Body of pancreas (tissue), 4 donors: ENCODE measurements around the gene PTPRF. TPM values are rescaled to one million over a fixed set of nuclear protein-coding genes. Genes with fewer than 3 reads are reported as not detected.

Experiments used
- ATAC-seq: fragments of 150-250 bp; one replicate; pipeline ENCODE4 v1.9.1; 2016
- DNase-seq, 4 donors: peaks; one replicate each; pipeline ENCODE4 v3.0.0-alpha.2; 2019
- H3K27ac ChIP-seq, 4 donors: fragments of 200-600 bp; sonication (generic); 1 replicate in 3 of 4; 2 replicates in 1 of 4; pipeline versions ENCODE4 v1.5.1 to v1.6.1; 2016 to 2019; ENCODE audit warnings: mild to moderate bottlenecking in 1 of 4, mixed read lengths in 1 of 4, moderate library complexity in 1 of 4
- H3K27me3 ChIP-seq, 2 donors: fragments of 200-600 bp; sonication (generic); one replicate each; pipeline ENCODE4 v1.6.0; 2016; ENCODE audit warnings: mild to moderate bottlenecking in 1 of 2
- H3K36me3 ChIP-seq, 2 donors: fragments of 200-600 bp; sonication (generic); replicated peaks in 1 of 2; 2 replicates each; pipeline ENCODE4 v1.5.1; 2016; ENCODE audit warnings: low read depth in 2 of 2; ENCODE audit not compliant: insufficient read depth in 1 of 2
- H3K4me1 ChIP-seq: fragments of 200-600 bp; sonication (generic); one replicate; pipeline ENCODE4 v1.6.0; 2016
- H3K4me3 ChIP-seq, 2 donors: fragments of 200-600 bp; sonication (generic); 1 replicate in 1 of 2; 2 replicates in 1 of 2; pipeline ENCODE4 v1.5.1; 2016 to 2019
- H3K9me3 ChIP-seq, 3 donors: fragments of 200-600 bp; sonication (generic); 1 replicate in 2 of 3; 2 replicates in 1 of 3; pipeline ENCODE4 v1.5.1; 2016
- CTCF ChIP-seq, 7 experiments: fragments of 450-650 bp in 4 of 7; fragments of 200-600 bp in 3 of 7; sonication (generic) in 3 of 7; IDR thresholded peaks; one replicate each; pipeline ENCODE4 v1.5.1; 2016 to 2019; ENCODE audit warnings: antibody characterized with exemption in 7 of 7
- POLR2A ChIP-seq, 3 donors: fragments of 450-650 bp; IDR thresholded peaks; one replicate each; pipeline ENCODE4 v1.6.1; 2016; ENCODE audit warnings: antibody characterized with exemption in 3 of 3, mild to moderate bottlenecking in 2 of 3
- WGBS, 2 donors: methylation state at CpG; one replicate each; pipeline ENCODE4 v1.1.5; 2017; 5-methylcytosine and 5-hydroxymethylcytosine counted together
- intact Hi-C: fragments of 100-400 bp; cut with DNase I; formaldehyde crosslinking; loops from one replicate; pipeline ENCODE4 v1.15.1; 2023
- total RNA-seq, 2 donors: library from RNA; depleted of rRNA; stranded (reverse); fragments of >200 nt; gene quantifications; one replicate each; pipeline ENCODE4 v1.1.0, GENCODE V29; 2016

The PTPRF gene
- total RNA-seq, 2 donors from 2014 or later: 81.7 to 89.0 TPM

GRCh38 chr1:43617668-43618067, 87.0 kb downstream of the PTPRF start:
- DNase-seq (no peak), ATAC-seq (no peak)
- 94 to 95% methylated on average over 14 of the region's 14 CpGs for WGBS, 2 donors
- Histone ChIP-seq H3K9me3 (no peaks in the 10 kb centered on the region), H3K27ac (no peak overlapping the region), H3K4me3 (no peak overlapping the region), H3K4me1 (no peaks in the 10 kb centered on the region), H3K27me3 (no peaks in the 10 kb centered on the region), H3K36me3 (peaks cover 12 to 46% of the 10 kb centered on the region in 2 donors)
- intact Hi-C loops: no loop called here
- no peak for TF ChIP-seq POLR2A (IDR thresholded peaks at IDR 0.05)
- no peak for TF ChIP-seq CTCF (IDR thresholded peaks at IDR 0.05)

DNA sequence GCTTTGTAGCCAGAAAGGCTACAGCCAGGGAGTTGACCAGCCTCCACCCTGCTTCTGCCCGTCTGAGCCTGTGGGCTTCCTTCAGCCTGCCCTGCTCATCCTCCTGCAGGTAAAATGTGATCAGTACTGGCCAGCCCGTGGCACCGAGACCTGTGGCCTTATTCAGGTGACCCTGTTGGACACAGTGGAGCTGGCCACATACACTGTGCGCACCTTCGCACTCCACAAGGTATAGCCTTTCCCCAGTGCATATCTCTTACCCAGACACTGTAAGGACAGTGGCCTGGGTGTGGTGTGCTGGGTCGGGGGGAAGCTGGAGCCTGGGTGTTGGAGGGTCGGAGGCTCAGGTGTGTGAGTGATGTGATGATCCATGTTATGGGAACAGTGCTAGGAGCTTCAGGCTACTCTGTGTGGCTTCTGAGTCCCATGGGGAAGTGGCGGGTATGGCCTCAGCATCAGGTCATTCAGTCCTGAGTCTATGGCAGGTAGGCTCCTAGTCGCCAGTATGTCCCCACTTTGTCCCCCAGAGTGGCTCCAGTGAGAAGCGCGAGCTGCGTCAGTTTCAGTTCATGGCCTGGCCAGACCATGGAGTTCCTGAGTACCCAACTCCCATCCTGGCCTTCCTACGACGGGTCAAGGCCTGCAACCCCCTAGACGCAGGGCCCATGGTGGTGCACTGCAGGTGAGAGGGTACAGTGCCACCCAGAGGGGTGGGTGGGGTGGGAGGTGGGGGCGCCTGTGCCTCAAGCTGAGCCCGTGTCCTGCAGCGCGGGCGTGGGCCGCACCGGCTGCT, 88.0 kb downstream of the PTPRF start:
- peaks cover 12 to 39% of the 10 kb centered on the region in 2 donors for H3K36me3 ChIP-seq

DNA sequence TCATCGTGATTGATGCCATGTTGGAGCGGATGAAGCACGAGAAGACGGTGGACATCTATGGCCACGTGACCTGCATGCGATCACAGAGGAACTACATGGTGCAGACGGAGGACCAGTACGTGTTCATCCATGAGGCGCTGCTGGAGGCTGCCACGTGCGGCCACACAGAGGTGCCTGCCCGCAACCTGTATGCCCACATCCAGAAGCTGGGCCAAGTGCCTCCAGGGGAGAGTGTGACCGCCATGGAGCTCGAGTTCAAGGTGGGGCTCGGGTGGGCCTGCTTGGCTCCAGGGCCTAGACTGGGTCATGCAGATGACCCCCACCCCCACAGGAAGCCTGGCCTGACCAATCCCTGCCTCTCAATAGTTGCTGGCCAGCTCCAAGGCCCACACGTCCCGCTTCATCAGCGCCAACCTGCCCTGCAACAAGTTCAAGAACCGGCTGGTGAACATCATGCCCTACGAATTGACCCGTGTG, 88.7 kb downstream of the PTPRF start:
- Histone ChIP-seq H3K27ac (no peak overlapping the region), H3K36me3 (peaks cover 12 to 38% of the 10 kb centered on the region in 2 donors), H3K27me3 (no peaks in the 10 kb centered on the region), H3K4me1 (no peaks in the 10 kb centered on the region), H3K9me3 (no peaks in the 10 kb centered on the region), H3K4me3 (no peak overlapping the region)
- 98% methylated on average over 21 of the region's 21 CpGs; no CpG with 5 or more reads in 1 of the 2 donors for WGBS, 2 donors
- DNase-seq: no peak
- intact Hi-C loops: no loop called here
- ATAC-seq: no peak
- TF ChIP-seq CTCF (IDR thresholded peaks at IDR 0.05): no peak
- TF ChIP-seq POLR2A (IDR thresholded peaks at IDR 0.05): no peak

More for the DNA sequence above, 88.0 kb downstream of the PTPRF start:
- DNase-seq: no peak
- no peak for ATAC-seq
- intact Hi-C loops: no loop called here
- H3K4me3 ChIP-seq: no peak overlapping the region
- no peaks in the 10 kb centered on the region for H3K9me3 ChIP-seq
- WGBS, 2 donors: 89 to 92% methylated on average over 7 to 22 of the region's 22 CpGs
- TF ChIP-seq CTCF (IDR thresholded peaks at IDR 0.05): no peak
- no peak for TF ChIP-seq POLR2A (IDR thresholded peaks at IDR 0.05)
- H3K27ac ChIP-seq: no peak overlapping the region
- no peaks in the 10 kb centered on the region for H3K4me1 ChIP-seq
- no peaks in the 10 kb centered on the region for H3K27me3 ChIP-seq

DNA sequence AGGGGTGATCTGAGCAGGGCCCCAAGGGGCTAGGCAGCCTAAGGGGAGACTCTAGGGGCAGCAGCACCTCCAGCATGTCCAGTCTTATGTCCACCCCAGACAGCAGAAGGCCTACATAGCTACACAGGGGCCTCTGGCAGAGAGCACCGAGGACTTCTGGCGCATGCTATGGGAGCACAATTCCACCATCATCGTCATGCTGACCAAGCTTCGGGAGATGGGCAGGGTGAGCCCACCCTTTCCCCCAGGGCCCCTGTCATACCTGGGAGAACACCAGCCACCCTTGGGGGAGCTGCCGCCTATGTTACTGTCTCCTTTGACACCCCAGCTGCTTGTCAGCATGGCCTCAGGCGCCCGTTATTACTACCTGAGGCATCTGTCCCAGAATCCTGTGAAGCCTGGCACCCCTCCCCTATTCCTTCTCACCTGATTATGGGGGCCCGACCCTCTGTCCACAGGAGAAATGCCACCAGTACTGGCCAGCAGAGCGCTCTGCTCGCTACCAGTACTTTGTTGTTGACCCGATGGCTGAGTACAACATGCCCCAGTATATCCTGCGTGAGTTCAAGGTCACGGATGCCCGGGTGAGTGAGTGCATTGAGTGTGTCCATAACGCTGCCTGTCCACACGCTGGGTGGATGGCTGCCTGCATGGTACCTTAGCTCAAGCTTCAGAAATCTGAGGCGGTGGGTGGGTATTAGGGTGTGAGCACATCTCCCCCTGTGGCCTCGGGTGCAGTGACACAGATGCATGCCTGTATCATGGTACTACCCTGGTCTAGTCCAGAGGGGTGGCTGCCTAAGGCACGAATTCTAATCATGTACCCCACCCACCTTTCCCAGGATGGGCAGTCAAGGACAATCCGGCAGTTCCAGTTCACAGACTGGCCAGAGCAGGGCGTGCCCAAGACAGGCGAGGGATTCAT, 89.6 kb downstream of the PTPRF start:
- no peaks in the 10 kb centered on the region for H3K4me1 ChIP-seq
- intact Hi-C loops: no loop called here
- peaks cover 12 to 38% of the 10 kb centered on the region in 2 donors for H3K36me3 ChIP-seq
- H3K4me3 ChIP-seq: no peak overlapping the region
- DNase-seq: no peak
- no peak overlapping the region for H3K27ac ChIP-seq
- TF ChIP-seq CTCF (IDR thresholded peaks at IDR 0.05) (no peak), POLR2A (IDR thresholded peaks at IDR 0.05) (no peak)
- no peaks in the 10 kb centered on the region for H3K9me3 ChIP-seq
- no peak for ATAC-seq
- 92 to 97% methylated on average over 6 to 22 of the region's 22 CpGs for WGBS, 2 donors
- no peaks in the 10 kb centered on the region for H3K27me3 ChIP-seq
